Fibroblast of skin of right biceps (primary cell): Measurements from ENCODE around the gene RREB1.

Source experiments
- DNase-seq: peaks from one replicate; pipeline ENCODE4 v3.0.0-alpha.2; 2013

The RREB1 gene

DNA sequence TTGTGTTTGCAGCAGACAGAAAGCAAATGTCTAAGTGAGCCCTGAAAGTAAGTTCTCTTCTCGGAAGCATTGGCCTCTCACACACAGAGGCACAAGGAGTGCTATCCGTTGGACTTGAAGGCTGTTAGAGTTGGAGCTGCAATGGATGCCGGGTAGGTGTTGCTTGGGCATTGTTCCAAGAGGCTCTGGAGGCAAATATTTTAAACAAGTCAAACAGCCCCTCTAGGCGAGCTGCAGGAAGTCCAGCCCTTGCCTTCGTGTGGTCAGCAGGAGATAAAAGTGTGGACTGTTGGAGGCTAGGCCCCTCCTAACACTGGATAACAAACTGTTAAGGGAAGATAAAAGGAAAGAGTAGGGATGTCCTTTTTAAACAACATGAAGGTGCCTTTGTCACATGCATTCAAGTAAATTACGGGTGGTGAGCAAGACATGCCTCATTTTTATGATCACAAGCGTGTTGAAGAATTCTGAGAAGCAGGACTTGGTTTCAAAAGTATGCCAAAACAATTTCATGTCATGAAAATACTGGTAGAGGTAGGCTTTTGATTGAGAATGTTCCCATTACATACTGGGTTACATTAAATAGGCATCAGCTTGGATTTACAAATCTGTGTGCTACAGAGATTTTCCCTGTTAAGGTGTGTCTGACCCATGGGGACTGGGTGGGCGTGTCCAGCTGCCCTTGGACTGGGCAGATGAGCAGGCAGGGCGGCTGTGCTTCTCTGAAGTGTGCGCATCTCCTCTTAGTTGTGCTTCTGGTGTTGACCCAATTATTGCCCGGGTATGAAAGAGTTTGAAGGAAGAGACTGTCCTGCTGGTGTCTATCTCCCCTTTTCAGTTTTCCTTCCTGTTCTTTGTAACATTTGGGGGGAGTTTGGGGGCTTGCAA lies 57.5 kb downstream of the RREB1 start:
- no peak for DNase-seq

DNA sequence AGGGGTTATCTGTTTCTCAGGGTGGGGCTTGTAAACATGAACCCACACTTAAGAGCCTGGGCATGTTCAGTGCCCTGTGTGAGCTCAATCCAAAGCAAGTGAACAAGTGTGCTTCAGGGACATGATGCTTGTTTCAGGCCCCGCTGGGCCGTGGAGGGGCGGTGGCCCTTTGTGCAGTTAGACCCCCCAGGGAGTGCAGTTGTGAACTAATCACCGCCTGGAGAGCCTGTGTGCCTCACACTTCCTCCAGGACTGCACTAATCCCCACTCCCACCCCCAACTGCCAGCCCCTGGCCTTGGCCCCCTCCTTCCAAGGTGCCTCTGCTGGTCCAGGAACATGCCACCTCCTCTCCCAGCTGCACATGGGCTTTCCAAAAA lies 58.1 kb downstream of the RREB1 start:
- no peak for DNase-seq

DNA sequence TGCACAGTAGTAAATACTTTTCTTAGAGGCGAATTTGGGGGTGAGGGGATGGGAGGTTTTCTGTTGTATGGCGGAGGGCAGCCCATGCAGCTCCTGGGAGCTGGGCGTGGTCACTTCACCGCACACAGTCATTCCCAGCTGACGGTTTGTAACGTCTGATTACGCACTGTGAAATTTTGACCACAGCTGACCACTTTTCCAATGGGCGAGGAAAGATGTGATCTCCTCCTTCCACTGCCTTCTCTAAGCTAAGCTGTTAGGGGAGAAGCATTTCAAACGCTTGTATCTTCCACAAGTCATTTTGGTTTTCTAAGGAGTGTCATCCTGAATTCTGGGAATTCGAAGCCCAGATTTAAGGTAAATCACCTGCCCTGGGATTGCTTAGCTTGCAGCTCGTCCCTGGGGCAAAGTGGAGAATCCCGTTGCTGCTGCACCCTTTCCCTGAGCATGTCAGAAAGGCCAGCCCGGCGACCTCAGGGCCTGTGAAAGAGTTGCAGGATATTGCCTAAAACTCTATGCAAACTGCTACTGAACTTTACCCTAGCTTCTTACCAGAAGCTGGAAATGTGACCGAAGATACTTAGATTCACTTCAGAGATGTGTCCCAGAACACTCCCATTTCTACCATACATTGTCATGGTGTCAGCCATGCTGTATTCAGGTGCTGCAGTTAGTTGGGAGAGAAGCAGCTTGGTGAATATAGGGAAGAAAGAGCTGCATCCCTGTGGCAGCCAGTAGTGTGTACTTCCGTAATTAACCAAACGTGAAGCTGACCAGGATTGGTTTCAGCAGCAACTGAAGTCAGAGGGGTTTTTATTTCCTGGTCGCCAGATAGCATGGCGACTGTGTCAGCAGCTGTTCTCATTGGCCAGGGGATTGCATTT lies 58.9 kb downstream of the RREB1 start:
- DNase-seq, result no peak

- DNase-seq, result no peak
Measured at GRCh38 chr6:7169296-7169721, 61.5 kb downstream of the RREB1 start.

DNA sequence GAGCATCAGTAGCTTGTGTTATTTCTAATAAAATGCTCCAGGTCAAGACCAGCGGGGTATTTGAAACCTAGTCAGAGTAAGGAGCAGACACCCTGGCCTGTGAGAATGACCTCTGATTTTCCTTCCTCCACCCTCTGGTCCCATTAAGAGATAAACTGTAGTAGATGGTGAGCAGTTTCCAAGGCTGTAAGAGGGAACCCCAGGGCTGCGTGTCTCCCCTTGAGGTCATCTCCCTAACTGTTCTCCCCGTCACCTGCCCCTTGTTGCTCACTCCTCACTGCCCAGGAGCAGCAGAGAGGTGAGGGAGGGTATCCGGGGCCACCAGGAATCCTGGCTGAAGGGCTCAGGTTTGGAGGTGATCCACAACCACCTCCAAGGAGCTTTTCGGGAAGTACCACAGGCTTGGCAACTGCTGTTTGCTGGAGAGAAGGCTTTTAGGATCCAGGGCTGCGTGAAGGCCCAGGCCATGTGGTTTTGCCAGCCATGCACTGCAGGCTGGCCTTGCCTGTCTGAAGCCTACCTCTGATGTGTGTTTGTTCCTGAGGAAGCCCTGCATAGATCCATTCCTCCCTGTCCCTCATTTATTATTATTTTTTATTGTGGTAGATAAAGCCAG lies 62.5 kb downstream of the RREB1 start:
- no peak for DNase-seq

GRCh38 chr6:7171119-7171518 lies 63.4 kb downstream of the RREB1 start:
- DNase-seq, result no peak

- no peak for DNase-seq
Measured at GRCh38 chr6:7171733-7172132, 64.0 kb downstream of the RREB1 start.

GRCh38 chr6:7172649-7173048 lies 64.9 kb downstream of the RREB1 start:
- DNase-seq, result peak; percentile 72

- DNase-seq, result no peak
Measured at GRCh38 chr6:7173843-7174503, 66.2 kb downstream of the RREB1 start.

GRCh38 chr6:7175462-7175861 lies 67.7 kb downstream of the RREB1 start:
- DNase-seq, result no peak

DNA sequence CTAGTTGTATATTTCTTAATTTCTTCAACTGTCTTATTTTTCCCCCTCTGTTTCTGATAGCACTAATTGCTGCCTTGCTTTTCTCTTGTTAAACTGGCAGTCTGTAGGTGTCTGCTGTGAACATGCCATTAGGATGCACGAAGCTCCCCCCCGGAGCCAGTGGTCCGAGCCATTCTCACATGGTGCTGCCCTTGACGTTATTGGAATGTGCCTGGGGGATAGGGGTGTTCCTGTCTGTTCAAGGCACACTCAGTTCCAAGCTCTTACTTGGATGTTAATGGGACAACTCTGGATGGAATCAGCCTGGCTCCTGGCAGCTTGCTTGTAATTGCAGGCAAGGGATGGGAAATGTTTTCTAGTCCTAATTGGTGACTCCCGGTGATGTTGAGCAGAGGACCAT lies 68.4 kb downstream of the RREB1 start:
- no peak for DNase-seq

- no peak for DNase-seq
Measured at GRCh38 chr6:7178280-7178679, 70.5 kb downstream of the RREB1 start.

GRCh38 chr6:7180751-7181150 lies 73.0 kb downstream of the RREB1 start:
- DNase-seq, result no peak

DNA sequence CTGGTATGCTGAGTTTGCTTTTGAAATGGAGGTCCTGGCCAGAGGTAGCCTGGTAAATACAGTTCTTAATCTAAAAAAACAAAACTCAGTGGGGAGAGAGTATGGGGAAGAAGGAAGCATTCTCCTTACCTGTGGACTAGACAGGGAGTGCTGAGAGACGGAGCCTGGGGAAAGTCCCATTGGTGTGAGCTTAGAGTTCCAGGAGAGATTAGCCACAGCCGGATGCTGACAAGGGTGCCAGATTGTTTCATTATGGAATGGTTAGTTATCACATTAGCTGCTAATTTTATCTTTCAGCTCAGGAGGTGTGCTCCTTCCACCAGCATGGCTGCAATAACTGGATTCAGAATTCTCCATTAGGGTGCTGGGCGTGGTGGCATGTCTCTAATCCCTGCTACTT lies 75.9 kb downstream of the RREB1 start:
- DNase-seq, result no peak

DNA sequence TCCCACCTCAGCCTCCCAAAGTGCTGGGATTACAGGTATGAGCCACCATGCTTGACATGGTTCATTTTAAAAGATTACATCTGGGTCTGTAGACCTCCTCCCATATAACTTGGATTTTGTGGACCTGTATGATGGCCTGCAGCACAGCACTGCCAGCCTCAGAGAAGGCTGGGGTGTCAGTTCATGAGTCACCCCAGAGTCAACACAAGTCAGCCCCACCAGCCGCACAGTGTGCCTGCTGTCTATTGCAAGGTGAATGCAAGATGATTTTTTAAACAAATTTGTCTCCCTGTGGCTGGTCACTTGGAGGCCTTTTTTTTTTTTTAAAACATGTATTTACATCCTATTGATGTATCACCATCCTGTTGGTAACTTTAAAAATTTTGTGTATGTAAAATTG lies 76.7 kb downstream of the RREB1 start:
- DNase-seq, result no peak

DNA sequence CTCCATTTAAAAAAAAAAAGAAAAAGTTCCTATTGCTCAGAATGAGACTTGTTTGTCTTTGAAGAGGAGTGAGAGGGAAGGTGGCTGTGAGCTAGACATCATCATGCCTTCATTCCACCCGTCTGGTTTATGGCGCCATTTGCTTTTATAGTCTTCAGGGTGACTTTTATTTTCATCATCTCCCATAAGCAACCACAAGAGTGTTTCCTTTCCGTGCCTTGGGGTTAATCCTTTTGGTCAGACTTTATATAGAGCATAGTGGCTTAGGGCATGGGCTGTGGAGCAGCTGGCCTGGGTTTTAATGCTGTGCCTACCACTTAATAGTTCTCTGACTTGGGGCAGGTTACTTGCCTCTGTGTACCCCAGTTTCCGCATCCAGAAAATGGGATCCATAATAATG lies 77.8 kb downstream of the RREB1 start:
- DNase-seq, result no peak

DNA sequence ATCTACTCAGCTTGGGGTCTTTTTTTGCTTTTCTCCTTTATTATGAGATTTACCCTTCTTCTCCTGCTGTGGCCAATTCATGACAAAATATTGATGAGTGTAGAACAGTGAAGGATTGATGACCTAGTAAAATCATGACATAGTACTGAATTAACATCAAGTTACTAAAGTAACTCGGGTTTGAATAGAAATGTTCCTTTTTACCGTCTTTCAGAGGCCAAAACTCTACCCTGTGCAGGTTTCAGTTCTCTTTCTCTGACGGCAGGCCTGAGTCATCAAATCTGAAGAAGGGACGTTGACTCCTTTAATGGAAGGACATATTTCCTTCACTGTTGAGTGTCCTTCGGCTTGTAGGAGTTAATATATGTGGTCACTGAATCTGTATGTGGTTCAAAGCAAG lies 80.7 kb downstream of the RREB1 start:
- DNase-seq, result no peak

DNA sequence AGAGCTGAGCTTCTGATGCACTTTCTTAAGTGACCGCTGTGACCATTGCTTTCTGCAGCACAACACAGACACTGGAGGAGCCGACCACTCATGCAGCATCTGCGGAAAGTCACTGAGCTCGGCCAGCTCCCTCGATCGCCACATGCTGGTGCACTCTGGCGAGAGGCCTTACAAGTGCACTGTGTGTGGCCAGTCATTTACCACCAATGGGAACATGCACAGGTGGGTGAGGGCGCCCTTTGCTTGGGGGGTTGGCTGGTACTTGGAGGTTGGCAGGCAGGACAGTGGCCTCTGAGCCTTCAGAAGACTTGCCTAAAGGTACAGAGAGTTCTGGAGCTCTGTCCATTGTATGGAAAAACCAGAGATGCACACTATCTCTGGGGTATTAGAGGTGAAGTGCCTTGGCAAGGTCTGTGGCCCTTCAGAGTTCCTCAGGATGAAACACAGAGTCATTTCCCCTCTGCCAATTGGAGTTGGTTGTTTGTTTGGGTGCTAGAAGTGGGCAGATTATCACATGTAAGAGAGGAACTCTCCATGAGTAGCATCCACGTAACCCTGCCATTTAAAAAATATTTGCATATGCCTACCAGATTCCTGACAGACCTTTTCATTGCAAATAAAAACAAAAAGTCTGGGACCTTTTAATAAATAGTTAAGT lies 81.5 kb downstream of the RREB1 start:
- DNase-seq, result no peak

GRCh38 chr6:7190791-7191190 lies 83.0 kb downstream of the RREB1 start:
- DNase-seq, result no peak

GRCh38 chr6:7193122-7193521 lies 85.4 kb downstream of the RREB1 start:
- no peak for DNase-seq

GRCh38 chr6:7194657-7195056 lies 86.9 kb downstream of the RREB1 start:
- no peak for DNase-seq

- DNase-seq, result peak; percentile 30
Measured at GRCh38 chr6:7195339-7196018, 87.7 kb downstream of the RREB1 start.
